Activated T-helper 1 cell treated with anti-CD3 and anti-CD28 coated beads, Interleukin-2, amount 50 U/mL, for 16 hours (primary cell): ENCODE results near the gene SCLY.

Source experiments
- DNase-seq, 2 donors: peaks; one replicate each; pipeline ENCODE4 v3.0.0-alpha.2; 2020; ENCODE audit warnings: low read depth in 1 of 2, low spot score in 1 of 2

The SCLY gene

GRCh38 chr2:238137885-238138284 lies 77.1 kb downstream of the SCLY start:
- DNase-seq = no peak

GRCh38 chr2:238138331-238139195 lies 77.8 kb downstream of the SCLY start, which contains the start of gene KLHL30:
KLHL30 (plus strand) TSS chr2:238138668; CDS start chr2:238140755, 2,087 bp downstream.
- no peak for DNase-seq

GRCh38 chr2:238139196-238140039 lies 78.6 kb downstream of the SCLY start:
- no peak for DNase-seq

GRCh38 chr2:238140040-238140439 lies 79.2 kb downstream of the SCLY start:
- no peak for DNase-seq

- DNase-seq = no peak
Measured at GRCh38 chr2:238140721-238141540, 80.1 kb downstream of the SCLY start.

- DNase-seq = no peak
Measured at GRCh38 chr2:238141541-238142318, 80.9 kb downstream of the SCLY start.

- DNase-seq = no peak
Measured at GRCh38 chr2:238142382-238143205, 81.8 kb downstream of the SCLY start.

GRCh38 chr2:238143239-238143951 lies 82.6 kb downstream of the SCLY start:
- no peak for DNase-seq

- DNase-seq = no peak
Measured at GRCh38 chr2:238144262-238144661, 83.5 kb downstream of the SCLY start.

- no peak for DNase-seq
Measured at GRCh38 chr2:238145046-238145445, 84.2 kb downstream of the SCLY start.

- DNase-seq = no peak
Measured at GRCh38 chr2:238145851-238146250, 85.0 kb downstream of the SCLY start.

GRCh38 chr2:238146884-238147544 lies 86.2 kb downstream of the SCLY start:
- no peak for DNase-seq

- DNase-seq = no peak
Measured at GRCh38 chr2:238148981-238149380, 88.2 kb downstream of the SCLY start.
